ENCODE results near the gene ARMC9.
A peak's percentile ranks its signal among the peaks of the same experiment; 100 is the strongest.
"Not testable (repeated sequence)": the region's sequence is repeated elsewhere in the genome, so short reads cannot be mapped to it uniquely, and the experiment has no call there.

Gene ARMC9

DNA sequence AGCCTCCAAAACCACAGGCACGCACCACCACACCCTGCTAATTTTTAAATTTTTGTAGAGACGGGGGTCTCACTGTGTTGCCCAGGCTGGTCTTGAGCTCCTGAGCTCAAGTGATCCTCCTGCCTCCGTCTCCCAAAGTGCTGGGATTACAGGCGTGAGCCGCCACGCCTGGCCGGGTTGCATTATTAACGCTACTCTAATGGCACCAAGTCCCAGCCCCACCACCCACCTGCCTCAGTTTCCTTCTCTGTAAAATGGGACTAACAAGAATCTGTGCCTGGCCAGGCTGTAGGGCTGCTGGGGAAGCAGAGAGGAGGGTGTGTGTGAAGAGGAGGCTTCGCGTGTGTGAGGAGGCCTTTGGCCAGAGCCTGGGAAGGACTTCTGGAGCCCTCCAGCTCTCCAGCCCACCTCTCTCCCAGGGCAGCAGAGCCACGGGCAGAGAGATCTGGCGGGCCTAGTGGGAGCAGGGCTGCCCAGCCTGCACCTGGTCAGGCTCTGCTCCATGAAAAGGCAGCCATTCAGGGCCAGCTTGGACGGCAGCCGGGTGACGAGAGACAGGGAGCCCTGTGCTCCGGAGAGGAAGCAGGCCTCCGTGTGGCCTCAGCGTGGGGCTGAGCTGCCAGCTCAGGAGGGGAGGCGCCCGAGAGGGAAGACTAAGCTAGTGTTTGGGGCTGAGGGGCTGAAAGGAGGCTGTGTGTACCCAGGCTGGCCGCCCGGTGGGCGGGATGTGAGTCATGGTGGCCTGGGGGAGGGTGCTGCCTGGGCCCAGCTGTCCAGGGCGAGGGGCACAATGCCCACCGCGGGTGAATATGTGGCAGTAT, 189.7 kb downstream of the ARMC9 start:
- no peak for DNase-seq

DNA sequence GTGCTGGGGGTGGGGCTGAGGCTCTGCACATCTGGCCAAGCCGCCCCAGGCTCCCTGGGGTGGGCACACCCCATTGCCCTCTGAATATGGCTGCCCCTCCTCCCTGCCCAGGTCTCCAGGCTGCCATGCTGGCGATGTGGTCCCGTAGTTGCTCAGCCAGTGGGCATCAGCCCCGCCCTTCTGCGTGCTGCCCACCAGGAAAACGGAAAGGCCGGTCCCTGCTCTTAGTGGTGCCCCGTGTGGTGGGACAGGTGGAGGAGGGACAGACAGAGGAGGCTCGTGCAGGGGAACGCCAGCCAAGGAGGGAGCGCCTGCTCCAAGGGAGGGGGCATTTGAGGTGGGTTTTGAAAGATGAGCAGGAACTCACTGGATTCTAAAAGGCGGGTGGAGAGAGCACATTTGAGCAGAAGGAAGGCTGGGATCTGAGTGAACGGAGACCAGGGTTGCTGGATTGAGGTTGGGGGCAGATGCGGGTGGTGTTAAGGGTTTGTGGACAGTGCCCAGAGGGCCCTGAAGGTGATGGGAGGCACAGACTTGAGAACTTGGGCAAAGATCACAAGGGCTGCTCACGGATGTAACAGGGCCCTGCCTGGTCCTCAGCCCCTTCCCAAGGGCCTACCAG, 190.4 kb downstream of the ARMC9 start:
- no peak for DNase-seq

DNA sequence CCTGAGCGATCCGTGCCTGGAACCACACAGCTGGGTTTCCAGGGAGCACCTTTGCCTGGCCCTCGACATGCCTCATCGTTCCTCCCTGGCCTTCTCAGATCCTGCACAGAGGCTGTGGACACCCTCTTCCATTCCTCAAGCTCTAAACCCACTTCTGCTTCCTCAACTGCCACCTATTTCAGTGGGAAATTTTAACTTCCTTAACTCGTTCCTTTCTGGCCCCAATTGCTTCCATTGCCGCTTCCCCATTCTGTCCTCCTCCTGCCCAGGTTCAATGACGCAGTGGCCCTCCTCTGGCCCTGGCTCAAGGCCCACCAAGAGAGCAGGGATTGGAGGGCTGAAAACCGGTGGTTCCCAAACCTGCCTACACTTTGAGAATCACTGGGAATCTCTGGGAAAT, 192.2 kb downstream of the ARMC9 start:
- no peak for DNase-seq

DNA sequence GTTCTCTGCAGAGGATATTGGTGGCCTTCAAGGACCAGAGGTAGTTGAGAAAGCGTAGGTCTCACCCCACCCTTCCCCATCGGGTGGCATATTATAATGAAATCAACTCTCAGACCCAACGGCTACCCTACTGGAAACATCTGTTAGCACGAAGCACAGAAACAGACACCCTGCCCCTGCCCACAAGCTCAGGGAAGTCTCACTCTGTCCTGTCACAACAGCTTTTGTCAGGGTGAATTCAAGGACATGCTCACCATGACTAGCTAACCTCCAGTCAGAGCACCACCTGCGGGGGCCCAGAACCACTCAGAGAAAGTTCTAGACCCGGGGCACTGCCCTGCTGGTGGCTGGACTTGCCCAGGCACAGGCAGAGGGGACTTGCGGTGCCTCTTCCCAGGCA, 193.6 kb downstream of the ARMC9 start:
- no peak for DNase-seq

DNA sequence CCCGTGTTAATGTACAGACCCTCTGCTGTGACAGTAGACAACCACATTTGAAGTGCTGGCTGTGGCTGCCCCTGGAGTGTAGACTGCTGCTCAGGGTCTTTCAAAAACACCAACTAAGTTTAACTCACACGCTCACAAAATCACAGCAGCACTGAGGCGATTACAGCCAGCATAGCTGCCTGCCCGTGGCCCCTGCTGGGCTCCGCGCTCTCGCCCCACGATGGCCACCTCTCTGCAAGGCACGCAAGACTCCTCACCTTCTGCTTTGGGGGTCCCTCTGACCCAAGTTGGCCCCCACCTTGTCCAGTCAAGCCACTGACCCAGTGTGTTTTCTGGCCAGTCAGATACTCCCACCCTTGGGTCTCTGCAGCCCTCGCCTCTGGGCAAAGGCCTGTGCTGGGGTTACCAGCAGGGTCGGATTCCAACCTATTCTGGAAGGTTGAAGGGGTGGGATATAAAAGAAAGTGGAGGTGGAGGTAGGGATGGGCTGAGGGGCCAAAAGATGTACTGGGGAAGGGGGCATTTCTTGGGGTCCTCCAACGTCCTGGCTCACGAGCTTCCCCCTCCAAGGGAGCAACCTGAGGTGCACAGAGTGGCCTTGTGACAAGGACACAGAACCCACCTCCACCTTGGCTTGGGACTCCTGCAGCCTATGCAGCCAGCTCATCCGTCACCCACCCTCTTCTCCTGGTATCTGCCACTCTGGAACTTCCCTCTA, 194.2 kb downstream of the ARMC9 start:
- DNase-seq: no peak

DNA sequence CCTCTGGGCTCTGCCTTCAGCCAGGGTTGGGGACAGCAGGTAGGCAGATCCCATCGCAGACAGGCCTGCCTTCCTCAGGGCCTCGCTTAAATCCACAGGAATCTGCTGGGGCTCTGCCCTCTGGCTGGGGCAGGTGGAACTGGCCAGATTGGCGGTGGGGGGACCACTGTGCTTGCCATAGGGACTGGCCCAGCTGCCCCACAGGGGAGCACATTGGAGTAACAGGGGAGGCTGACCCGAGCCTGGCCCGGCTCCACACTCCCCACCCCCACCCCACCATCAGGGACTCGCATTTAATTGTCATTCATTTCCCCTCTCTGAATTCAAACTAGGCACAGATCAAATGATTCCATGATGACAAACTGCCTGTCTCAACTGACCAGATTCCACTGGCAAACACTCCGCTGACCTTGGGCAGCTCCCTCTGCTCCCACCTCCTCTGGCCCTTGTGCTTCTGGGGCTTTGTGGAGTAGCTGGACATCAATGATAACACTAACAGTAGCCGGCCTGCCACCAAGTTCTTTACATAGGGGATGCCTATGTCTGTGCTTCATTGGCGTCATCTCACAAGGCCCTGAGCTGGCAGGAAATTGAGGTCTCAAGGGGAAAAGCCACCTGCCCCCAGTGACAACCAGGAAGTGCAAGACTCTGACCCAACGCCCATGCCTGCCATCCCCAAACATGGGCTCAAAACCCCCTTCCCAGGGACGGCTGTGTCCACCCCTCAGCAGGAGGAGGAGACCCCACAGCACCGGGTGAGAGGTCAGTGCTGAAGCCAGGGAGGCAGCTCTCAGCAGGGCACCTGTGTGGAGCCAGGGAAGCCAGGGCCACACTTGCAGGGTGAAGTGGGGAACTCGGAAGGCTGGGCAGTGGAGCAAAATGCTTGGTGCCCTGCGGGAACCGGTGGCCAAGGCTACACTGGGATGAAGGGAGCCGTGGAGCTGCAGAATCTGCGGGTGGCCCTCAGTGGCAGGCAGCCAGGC, 195.0 kb downstream of the ARMC9 start:
- no peak for DNase-seq

DNA sequence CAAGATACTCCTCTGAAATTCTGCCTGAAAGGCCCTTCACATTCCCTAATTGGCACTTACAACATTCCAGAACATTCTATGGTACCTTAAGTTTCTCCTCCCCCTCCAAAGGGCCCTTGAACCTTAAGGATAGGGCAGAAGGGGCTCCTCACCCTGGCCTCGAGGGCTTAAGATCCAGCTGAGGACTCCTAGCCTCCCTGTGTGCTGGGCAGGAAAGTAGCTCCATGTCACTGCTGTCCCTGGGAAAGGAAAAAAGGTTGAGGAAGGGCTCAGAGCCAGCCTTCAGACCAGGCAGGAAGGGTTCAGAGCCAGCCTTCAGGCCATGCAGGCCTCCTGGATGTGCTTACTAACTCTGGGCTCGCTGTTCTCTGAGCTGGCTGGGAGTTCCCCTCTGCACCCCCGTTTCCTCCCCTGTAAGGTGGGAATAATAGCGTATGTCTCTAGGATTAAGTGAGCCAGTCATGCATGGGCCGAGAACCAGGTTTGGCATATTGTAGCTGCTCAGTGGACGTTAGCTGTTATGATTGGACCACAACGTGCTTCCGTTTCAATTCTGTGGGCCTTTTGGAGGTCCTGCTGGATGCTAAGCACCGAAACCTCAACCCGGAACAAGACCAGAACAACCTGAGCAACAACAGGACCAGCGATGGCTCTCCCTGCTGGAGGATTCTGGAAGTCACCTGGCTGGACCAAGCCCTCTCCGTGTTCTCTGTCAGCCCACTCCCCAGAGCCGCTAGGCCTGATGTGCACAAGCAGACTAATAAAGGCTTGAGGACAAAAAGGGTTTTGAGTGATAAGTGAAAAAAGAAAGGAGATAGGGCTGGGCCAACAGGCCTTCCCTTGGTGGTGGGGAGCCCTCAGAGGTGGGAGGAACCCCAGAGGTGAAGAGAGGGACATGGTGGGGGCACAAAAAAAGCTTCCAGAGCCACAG, 196.0 kb downstream of the ARMC9 start:
- DNase-seq: peak; percentile 15

DNA sequence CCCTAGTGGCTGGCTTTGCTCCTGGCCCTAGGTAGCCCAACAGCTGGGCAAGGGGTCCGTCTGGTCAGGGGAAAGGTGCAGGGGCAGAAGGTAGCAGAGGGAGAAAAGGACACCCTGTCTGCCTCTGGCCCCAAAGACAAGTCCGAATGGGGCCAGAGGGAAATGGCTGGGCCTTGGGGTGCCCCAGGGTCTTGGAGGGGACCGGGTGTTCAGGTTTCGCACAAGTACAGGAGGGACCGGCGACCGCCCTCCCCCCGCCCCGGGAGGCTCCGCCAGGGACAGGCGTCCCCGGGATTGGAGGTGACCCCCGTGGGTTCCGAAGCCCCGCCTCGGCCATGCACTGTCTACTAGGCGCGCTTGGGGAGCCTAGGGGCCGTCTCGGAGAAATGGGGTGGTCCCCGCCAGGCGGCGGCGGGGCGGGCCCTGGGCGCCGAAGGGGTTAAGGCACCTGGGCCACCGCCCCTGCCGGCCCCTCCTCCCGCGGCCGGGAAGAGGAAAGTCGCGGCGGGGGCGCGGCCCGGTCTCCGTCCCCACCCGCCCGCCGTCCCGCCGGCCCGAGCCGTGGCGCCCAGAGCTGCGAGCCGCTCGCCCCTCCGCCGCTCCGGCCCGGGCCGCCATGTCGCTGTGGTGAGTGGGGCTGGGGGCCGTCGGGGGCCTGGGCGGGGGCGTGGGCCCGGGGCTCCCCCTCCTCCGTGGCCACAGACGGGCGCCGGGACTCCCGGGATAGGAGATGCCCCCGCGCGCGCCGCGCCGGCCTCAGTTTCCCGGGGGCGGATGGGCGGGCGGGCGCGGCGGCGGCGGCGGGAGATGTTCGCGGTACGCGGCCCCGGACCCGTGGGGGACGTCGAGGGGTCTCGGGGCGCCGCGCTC, 197.0 kb downstream of the ARMC9 start, which contains the start of gene B3GNT7:
Gene B3GNT7 (plus strand): TSS at position 523 of the 870 bp plus-strand sequence. CDS start 94 bp downstream, at position 617.
- no peak for DNase-seq

DNA sequence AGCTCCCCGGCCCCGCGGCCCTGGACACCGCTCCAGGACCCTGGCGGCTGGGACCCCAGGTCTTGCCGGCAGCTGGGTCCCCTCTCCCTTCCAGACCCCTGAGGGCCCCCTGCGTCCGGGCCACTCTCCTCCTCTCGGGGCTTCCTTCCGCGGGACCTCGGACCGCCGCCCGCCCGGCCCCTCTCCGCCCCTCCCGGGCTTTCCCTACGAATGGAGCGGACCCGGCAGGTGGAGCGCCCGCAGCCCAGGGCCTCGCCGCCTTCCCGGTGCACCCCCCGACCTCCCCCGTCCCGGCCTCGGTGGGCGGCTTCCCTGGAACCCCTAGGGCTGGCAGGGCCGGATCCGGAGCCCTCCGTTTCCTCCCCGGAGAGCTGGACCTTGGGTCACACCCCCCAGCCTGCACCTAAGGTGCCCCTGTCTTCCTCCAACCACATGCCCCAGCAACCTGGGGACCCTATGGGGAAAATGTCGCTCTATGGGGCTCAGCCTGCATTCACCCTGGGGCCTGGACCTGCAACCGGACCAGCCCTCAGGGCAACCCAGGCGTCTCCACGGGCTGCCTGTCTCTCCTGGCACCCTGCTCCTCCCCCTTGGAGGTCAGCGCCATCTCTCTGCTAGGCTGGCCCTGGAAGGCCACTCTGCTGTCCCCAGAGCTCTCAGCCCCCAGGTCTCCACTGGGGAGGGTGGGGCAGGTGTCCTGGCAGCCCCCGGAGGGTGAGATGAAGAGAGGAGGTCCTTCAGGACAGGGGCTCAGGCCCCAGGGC, 197.8 kb downstream of the ARMC9 start:
- no peak for DNase-seq

DNA sequence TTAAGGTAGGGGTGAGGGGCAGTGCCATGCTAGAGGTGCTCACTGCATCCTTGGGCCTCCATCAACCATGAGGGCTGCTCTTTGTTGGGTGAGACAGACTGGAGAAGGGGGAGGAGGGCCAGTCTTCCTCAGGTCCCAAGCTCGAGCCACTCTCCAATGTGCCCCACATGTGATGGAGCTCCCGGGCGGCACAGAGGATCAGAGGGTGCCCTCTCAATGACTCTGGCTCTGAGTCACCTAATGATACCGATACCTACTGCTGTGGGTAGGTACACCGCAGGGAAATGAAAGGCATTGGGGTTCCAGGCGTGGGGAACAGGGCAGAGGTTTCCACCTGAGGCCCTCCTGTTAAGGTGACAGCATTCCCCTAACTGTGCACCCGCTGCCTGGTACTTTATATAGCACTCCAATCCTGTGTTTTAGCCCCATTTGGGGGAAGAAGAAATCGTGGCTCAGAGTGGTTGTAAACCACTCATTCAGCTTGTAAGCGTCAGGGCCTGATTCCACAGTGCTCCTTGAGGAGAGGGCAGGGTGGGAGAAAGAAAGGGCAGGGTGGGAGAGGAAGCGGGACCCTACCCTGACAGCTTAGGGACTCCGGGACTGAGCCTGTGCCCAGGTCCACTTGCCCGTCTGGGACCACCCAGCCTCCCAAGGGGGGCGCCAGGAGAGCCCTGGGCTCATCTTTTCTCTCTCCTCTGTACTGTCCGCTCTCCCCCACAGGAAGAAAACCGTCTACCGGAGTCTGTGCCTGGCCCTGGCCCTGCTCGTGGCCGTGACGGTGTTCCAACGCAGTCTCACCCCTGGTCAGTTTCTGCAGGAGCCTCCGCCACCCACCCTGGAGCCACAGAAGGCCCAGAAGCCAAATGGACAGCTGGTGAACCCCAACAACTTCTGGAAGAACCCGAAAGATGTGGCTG, 198.8 kb downstream of the ARMC9 start:
- DNase-seq: no peak

DNA sequence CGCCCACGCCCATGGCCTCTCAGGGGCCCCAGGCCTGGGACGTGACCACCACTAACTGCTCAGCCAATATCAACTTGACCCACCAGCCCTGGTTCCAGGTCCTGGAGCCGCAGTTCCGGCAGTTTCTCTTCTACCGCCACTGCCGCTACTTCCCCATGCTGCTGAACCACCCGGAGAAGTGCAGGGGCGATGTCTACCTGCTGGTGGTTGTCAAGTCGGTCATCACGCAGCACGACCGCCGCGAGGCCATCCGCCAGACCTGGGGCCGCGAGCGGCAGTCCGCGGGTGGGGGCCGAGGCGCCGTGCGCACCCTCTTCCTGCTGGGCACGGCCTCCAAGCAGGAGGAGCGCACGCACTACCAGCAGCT, 199.5 kb downstream of the ARMC9 start:
- DNase-seq: no peak

DNA sequence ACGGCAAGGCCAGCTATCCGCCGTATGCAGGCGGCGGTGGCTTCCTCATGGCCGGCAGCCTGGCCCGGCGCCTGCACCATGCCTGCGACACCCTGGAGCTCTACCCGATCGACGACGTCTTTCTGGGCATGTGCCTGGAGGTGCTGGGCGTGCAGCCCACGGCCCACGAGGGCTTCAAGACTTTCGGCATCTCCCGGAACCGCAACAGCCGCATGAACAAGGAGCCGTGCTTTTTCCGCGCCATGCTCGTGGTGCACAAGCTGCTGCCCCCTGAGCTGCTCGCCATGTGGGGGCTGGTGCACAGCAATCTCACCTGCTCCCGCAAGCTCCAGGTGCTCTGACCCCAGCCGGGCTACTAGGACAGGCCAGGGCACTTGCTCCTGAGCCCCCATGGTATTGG, 200.2 kb downstream of the ARMC9 start:
- DNase-seq: no peak

DNA sequence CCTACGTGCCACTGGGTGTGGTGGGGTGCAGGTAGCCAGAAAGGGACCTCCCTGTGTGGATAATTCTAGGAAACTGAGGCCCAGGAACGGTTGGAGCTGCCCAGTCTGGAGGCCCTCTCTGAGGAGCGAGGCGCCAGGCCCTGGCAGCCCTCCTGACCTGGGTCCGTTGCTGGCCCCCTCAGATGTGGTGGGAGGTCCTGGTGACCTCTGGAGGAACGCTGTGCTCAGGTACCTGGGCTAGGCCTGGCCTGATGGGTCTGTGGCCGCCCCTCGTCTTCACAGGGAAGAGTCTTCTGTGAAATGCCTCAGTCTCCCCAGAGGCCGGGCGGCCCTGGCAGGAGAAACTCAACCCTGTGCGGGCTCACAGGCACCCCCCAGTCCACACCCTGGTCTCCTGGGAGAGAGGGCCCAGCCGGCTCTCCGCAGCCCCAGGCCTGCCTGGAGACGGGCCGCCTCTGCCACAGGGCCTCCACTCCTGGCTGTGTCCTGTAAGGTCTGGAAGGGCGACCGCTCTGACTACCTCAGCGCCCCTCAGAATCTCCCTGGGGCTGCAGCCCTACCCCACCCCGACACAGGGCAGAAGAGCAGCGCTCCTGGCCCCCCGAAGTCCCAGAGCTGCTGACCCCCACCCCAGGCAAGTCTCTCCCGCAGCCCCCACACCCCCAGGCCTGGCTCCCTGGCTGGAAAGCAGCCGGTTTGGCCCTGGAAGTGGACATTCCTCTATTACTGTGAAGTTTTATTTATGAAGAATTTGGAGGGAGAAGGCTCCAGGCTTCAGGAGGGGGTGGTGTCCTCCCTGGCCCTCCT, 200.8 kb downstream of the ARMC9 start:
- no peak for DNase-seq

DNA sequence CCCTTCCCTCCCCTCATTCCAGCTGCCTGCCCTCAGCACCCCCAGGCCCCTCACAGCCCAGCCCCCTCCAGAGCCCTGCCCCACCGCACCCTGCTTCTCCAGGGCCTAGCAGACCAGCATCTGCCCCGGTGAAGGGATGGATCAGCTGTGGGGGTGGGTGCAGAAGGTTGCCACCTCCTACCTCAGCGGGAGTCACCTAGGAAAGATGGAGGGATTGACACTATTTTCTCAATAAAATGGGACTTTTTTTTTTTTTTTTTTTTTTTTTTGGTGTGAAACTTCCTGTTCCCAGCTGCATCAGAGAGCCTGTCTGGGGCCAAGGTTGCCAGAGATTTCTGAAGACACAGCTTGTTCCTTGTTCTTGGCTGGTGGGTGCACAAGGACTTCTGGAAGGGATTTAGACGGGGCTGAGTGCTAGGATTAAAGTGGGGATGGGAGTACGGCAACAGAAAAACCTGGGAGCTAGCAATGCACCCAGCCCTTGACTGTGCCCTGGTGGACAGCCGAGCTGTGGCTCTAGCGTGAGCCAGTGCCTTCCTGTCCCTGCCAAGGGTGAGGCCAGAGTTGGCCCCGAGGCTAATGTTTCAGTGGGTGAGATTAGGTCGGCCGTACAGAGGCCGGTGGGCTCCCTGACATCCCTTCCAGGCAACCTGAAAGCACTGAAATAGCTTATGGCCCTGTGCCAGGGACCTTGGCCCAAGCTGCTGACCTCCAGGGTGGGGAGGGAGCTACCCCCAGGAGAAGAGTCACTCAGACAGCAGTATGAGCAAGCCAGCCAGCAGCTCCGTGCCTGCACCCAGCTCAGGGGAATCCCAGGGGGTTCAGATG, 201.6 kb downstream of the ARMC9 start:
- no peak for DNase-seq

DNA sequence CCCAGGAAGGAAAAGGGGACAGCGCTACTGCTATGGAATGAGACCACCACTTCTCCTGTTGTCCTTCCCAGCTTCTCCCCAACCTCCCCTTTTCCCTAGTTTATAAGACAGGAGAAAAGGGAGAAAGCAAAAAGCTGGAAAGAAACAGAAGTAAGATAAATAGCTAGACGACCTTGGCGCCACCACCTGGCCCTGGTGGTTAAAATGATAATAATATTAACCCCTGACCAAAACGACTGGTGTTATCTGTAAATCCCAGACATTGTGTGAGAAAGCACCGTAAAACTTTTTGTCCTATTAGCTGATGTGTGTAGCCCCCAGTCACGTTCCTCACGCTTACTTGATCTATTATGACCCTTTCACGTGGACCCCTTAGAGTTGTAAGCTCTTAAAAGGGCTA, 202.2 kb downstream of the ARMC9 start:
- not testable (repeated sequence) for DNase-seq

DNA sequence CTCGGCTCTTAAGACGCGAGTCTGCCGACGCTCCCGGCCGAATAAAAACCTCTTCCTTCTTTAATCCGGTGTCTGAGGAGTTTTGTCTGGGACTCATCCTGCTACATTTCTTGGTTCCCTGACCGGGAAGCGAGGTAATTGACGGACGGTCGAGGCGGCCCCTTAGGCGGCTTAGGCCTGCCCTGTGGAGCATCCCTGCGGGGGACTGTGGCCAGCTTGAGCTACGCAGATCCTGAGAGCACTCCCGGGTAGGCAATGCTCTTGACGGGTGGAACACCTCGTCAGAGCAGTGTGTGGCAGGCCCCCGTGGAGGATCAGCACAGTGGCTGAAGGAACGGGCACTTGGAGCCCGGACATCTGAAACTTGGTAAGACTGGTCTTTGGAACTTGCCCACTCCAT, 202.7 kb downstream of the ARMC9 start:
- DNase-seq: not testable (repeated sequence)
